A673 (cell line): ENCODE measurements around the gene YRDC.

Experiments
- CTCF ChIP-seq: fragments of 300-800, 200-600 bp; sonication (generic); conservative IDR thresholded peaks from 2 replicates; pipeline ENCODE4 v1.5.1; 2017; ENCODE audit warnings: low read depth, mild to moderate bottlenecking, antibody characterized with exemption, low read length, moderate library complexity, mixed read lengths
- EZH2 ChIP-seq: fragments of 200-600 bp; sonication (generic); IDR thresholded peaks from 2 replicates; pipeline ENCODE4 v1.6.1; 2017; ENCODE audit warnings: borderline replicate concordance, low read depth, mild to moderate bottlenecking, mixed read lengths, antibody characterized with exemption, low read length; ENCODE audit not compliant: poor library complexity, severe bottlenecking

- TF ChIP-seq CTCF: no peak
- TF ChIP-seq EZH2: no peak
These were observed 23.8 kb upstream of the YRDC start for GRCh38 chr1:37831809-37832208.
